GM12892 (cell line): ENCODE data around the gene ATP13A3.

Experiments
- POLR2A ChIP-seq: IDR thresholded peaks from 2 replicates; pipeline ENCODE4 v1.6.1; 2011; ENCODE audit warnings: low read depth, low read length, control low read depth
- POLR2AphosphoS5 ChIP-seq: IDR thresholded peaks from 2 replicates; pipeline ENCODE4 v1.6.1; 2011; ENCODE audit warnings: low read depth, low read length, control low read depth
- TAF1 ChIP-seq: IDR thresholded peaks from 2 replicates; pipeline ENCODE4 v1.6.1; 2011; ENCODE audit warnings: low read depth, mild to moderate bottlenecking, control low read depth, low read length, borderline replicate concordance

DNA sequence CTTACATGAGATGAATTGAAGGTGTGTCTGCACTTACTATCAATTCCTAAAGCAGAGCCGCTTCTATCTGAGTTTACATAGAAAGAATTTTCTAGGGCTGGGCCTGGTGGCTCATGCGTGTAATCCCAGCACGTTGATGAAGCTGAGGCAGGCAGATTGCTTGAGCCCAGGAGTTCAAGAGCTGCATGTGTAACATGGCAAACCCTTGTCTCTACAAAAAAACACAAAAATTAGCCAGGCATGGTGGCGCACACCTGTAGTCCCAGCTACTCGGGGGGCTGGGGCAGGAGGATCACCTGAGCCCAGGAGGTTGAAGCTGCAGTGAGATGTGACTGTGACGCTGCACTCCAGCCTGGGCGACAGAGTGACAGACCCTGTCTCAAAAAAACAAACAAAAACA lies 18.1 kb upstream of the ATP13A3 start:
- TF ChIP-seq POLR2AphosphoS5 (no peak), POLR2A (no peak), TAF1 (no peak)
